Measurements from ENCODE around the gene CCDC197. TPM values are rescaled to one million over a fixed set of nuclear protein-coding genes. Genes with fewer than 3 reads are reported as not detected.

CCDC197 gene
- total and polyA plus RNA-seq, 4 donors = not detected

- no peak for DNase-seq
- peaks cover 0 to 17% (median 5%) of the 10 kb centered on the region in 4 donors for H3K36me3 ChIP-seq (ENCODE audit: control insufficient read depth in 4 of 4, insufficient read depth in 4 of 4, low read length in 4 of 4)
- TF ChIP-seq CTCF (IDR thresholded peaks at IDR 0.05; ENCODE audit: control extremely low read depth, extremely low read depth) = no peak
- peaks cover 0 to 2% (median 0%) of the 10 kb centered on the region in 4 donors for H3K9me3 ChIP-seq (ENCODE audit: control insufficient read depth in 4 of 4, insufficient read depth in 3 of 4, low read length in 3 of 4)
- ATAC-seq (ENCODE audit: insufficient read depth, low FRiP score) = no peak
- WGBS, 2 donors = 84 to 90% methylated on average over 5 of the region's 5 CpGs
- H3K9ac ChIP-seq (ENCODE audit: insufficient read depth in 1 of 2, low read length in 2 of 2) = no peak overlapping the region
- H3K4me1 ChIP-seq (ENCODE audit: control insufficient read depth in 5 of 5, insufficient read depth in 5 of 5, low read length in 5 of 5) = peaks cover 0 to 12% (median 3%) of the 10 kb centered on the region in 5 donors
- H3K27ac ChIP-seq (ENCODE audit: low read depth in 1 of 2, low read length in 1 of 2) = no peak overlapping the region
- H3K4me3 ChIP-seq = no peak overlapping the region
- H3K27me3 ChIP-seq (ENCODE audit: control insufficient read depth in 3 of 3, insufficient read depth in 3 of 3, low read length in 2 of 3) = no peaks in the 10 kb centered on the region
Measured at GRCh38 chr14:94040247-94040646, 43.1 kb downstream of the CCDC197 start.

GRCh38 chr14:94040796-94041195 is 43.7 kb downstream of the CCDC197 start:
- WGBS, 2 donors = 86 to 89% methylated on average over 13 of the region's 13 CpGs
- ATAC-seq (ENCODE audit: insufficient read depth, low FRiP score) (no peak), DNase-seq (no peak)
- Histone ChIP-seq H3K4me3 (no peak overlapping the region), H3K27ac (ENCODE audit: low read depth in 1 of 2, low read length in 1 of 2) (no peak overlapping the region), H3K36me3 (ENCODE audit: control insufficient read depth in 4 of 4, insufficient read depth in 4 of 4, low read length in 4 of 4) (peaks cover 0 to 22% (median 10%) of the 10 kb centered on the region in 4 donors), H3K27me3 (ENCODE audit: control insufficient read depth in 3 of 3, insufficient read depth in 3 of 3, low read length in 2 of 3) (no peaks in the 10 kb centered on the region), H3K9ac (ENCODE audit: insufficient read depth in 1 of 2, low read length in 2 of 2) (no peak overlapping the region), H3K9me3 (ENCODE audit: control insufficient read depth in 4 of 4, insufficient read depth in 3 of 4, low read length in 3 of 4) (peaks cover 0 to 2% (median 0%) of the 10 kb centered on the region in 4 donors), H3K4me1 (ENCODE audit: control insufficient read depth in 5 of 5, insufficient read depth in 5 of 5, low read length in 5 of 5) (peaks cover 0 to 12% (median 3%) of the 10 kb centered on the region in 5 donors)
- TF ChIP-seq CTCF (IDR thresholded peaks at IDR 0.05; ENCODE audit: control extremely low read depth, extremely low read depth) = no peak

GRCh38 chr14:94041551-94042346 is 44.6 kb downstream of the CCDC197 start:
- no peaks in the 10 kb centered on the region for H3K27me3 ChIP-seq (ENCODE audit: control insufficient read depth in 3 of 3, insufficient read depth in 3 of 3, low read length in 2 of 3)
- no peak overlapping the region for H3K9ac ChIP-seq (ENCODE audit: insufficient read depth in 1 of 2, low read length in 2 of 2)
- TF ChIP-seq CTCF (IDR thresholded peaks at IDR 0.05; ENCODE audit: control extremely low read depth, extremely low read depth) = no peak
- H3K36me3 ChIP-seq (ENCODE audit: control insufficient read depth in 4 of 4, insufficient read depth in 4 of 4, low read length in 4 of 4) = peaks cover 0 to 25% (median 11%) of the 10 kb centered on the region in 4 donors
- ATAC-seq (ENCODE audit: insufficient read depth, low FRiP score) (peak; percentile 60), DNase-seq (peak; percentile 39 to 60 (median 43))
- H3K4me3 ChIP-seq = no peak overlapping the region
- H3K27ac ChIP-seq (ENCODE audit: low read depth in 1 of 2, low read length in 1 of 2) = peak overlapping the region in 1 of 2 donors; percentile 33
- WGBS, 2 donors = 72 to 86% methylated on average over 18 of the region's 18 CpGs
- peaks cover 0 to 2% (median 0%) of the 10 kb centered on the region in 4 donors for H3K9me3 ChIP-seq (ENCODE audit: control insufficient read depth in 4 of 4, insufficient read depth in 3 of 4, low read length in 3 of 4)
- peaks cover 0 to 12% (median 3%) of the 10 kb centered on the region in 5 donors for H3K4me1 ChIP-seq (ENCODE audit: control insufficient read depth in 5 of 5, insufficient read depth in 5 of 5, low read length in 5 of 5)

All from lung (tissue), 12 donors.